ENCODE measurements around the gene DAND5. TPM values are rescaled to one million over a fixed set of nuclear protein-coding genes. Genes with fewer than 3 reads are reported as not detected.
A peak's percentile ranks its signal among the peaks of the same experiment; 100 is the strongest.

DAND5 gene
- total RNA-seq, 6 experiments from 2014 or later, result not detected

- Mint-ChIP-seq H3K9me3 (no peaks in the 10 kb centered on the region), H3K4me1 (ENCODE audit: low read depth) (peaks cover 14% of the 10 kb centered on the region), H3K27ac (peak within 1 kb of the TSS; percentile 87), H3K4me3 (peak within 1 kb of the TSS; percentile 94), H3K27me3 (ENCODE audit: insufficient read depth) (peaks cover 2% of the 10 kb centered on the region; the same call in 1 of the 2 replicates), H3K36me3 (ENCODE audit: low read depth) (peaks cover 17% of the 10 kb centered on the region)
- DNase-seq, result peak; percentile 41
- TF ChIP-seq, protein P1, sequence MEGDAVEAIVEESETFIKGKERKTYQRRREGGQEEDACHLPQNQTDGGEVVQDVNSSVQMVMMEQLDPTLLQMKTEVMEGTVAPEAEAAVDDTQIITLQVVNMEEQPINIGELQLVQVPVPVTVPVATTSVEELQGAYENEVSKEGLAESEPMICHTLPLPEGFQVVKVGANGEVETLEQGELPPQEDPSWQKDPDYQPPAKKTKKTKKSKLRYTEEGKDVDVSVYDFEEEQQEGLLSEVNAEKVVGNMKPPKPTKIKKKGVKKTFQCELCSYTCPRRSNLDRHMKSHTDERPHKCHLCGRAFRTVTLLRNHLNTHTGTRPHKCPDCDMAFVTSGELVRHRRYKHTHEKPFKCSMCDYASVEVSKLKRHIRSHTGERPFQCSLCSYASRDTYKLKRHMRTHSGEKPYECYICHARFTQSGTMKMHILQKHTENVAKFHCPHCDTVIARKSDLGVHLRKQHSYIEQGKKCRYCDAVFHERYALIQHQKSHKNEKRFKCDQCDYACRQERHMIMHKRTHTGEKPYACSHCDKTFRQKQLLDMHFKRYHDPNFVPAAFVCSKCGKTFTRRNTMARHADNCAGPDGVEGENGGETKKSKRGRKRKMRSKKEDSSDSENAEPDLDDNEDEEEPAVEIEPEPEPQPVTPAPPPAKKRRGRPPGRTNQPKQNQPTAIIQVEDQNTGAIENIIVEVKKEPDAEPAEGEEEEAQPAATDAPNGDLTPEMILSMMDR (IDR thresholded peaks at IDR 0.05), result no peak
These were observed 25.6 kb downstream of the DAND5 start, which contains the start of gene NFIX for GRCh38 chr19:12994701-12995595. NFIX (plus strand) TSS chr19:12995475; CDS start chr19:12995838, 363 bp downstream.

- Mint-ChIP-seq H3K4me3 (peak overlapping the region; percentile 94), H3K27ac (peak overlapping the region; percentile 87), H3K27me3 (ENCODE audit: insufficient read depth) (peaks cover 2% of the 10 kb centered on the region; the same call in 1 of the 2 replicates), H3K9me3 (no peaks in the 10 kb centered on the region), H3K36me3 (ENCODE audit: low read depth) (peaks cover 17% of the 10 kb centered on the region), H3K4me1 (ENCODE audit: low read depth) (peaks cover 14% of the 10 kb centered on the region)
- TF ChIP-seq, protein P1 (IDR thresholded peaks at IDR 0.05), result no peak
- peak; percentile 48 for DNase-seq
These were observed 26.4 kb downstream of the DAND5 start for GRCh38 chr19:12995596-12996405.

- Mint-ChIP-seq H3K36me3 (ENCODE audit: low read depth) (peaks cover 17% of the 10 kb centered on the region), H3K4me1 (ENCODE audit: low read depth) (peaks cover 14% of the 10 kb centered on the region), H3K27me3 (ENCODE audit: insufficient read depth) (peaks cover 2% of the 10 kb centered on the region; the same call in 1 of the 2 replicates), H3K27ac (no peak overlapping the region; the same call in 1 of the 2 replicates), H3K9me3 (no peaks in the 10 kb centered on the region), H3K4me3 (peak overlapping the region; percentile 94)
- TF ChIP-seq, protein P1 (IDR thresholded peaks at IDR 0.05), result peak; percentile 25; the same call in 1 of the 2 replicates
- peak; percentile 23 for DNase-seq
These were observed 27.2 kb downstream of the DAND5 start for GRCh38 chr19:12996406-12997094.

GRCh38 chr19:12997179-12997966 is 28.0 kb downstream of the DAND5 start:
- Mint-ChIP-seq H3K9me3 (no peaks in the 10 kb centered on the region), H3K36me3 (ENCODE audit: low read depth) (peaks cover 17% of the 10 kb centered on the region), H3K4me3 (peak overlapping the region; percentile 74), H3K27ac (no peak overlapping the region), H3K4me1 (ENCODE audit: low read depth) (peaks cover 14% of the 10 kb centered on the region), H3K27me3 (ENCODE audit: insufficient read depth) (peaks cover 2% of the 10 kb centered on the region; the same call in 1 of the 2 replicates)
- DNase-seq, result no peak
- TF ChIP-seq, protein P1 (IDR thresholded peaks at IDR 0.05), result no peak
